H1 (cell line): ENCODE data around the gene WRAP73. TPM values are rescaled to one million over a fixed set of nuclear protein-coding genes. Genes with fewer than 3 reads are reported as not detected.

Experiments used
- ASH2L ChIP-seq: fragments of 200-600, 300-600 bp; sonication (generic); IDR thresholded peaks from one replicate; pipeline ENCODE4 v1.7.1; 2017; ENCODE audit warnings: low read length
- BRCA1 ChIP-seq: IDR thresholded peaks from 2 replicates; pipeline ENCODE4 v1.6.1; 2012; ENCODE audit warnings: low read depth, low read length, improper control_type of control experiment
- CBX8 ChIP-seq: fragments of 300-800, 300-1000 bp; sonication (generic); IDR thresholded peaks from 2 replicates; pipeline ENCODE4 v1.7.1; 2016; ENCODE audit warnings: low read depth, low read length, borderline replicate concordance
- CREB1 ChIP-seq: IDR thresholded peaks from 2 replicates; pipeline ENCODE4 v1.6.1; 2012; ENCODE audit warnings: inconsistent platforms
- EGR1 ChIP-seq: IDR thresholded peaks from 2 replicates; pipeline ENCODE4 v1.6.1; 2011; ENCODE audit warnings: low read depth, low read length, borderline replicate concordance
- EZH2 ChIP-seq: fragments of 200-600 bp; sonication (generic); IDR thresholded peaks from 2 replicates; pipeline ENCODE4 v1.7.1; 2012; ENCODE audit warnings: low read depth, mild to moderate bottlenecking, moderate library complexity, low read length, inconsistent platforms; ENCODE audit not compliant: severe bottlenecking
- FOSL1 ChIP-seq: IDR thresholded peaks from 2 replicates; pipeline ENCODE4 v1.6.1; 2011; ENCODE audit warnings: mild to moderate bottlenecking, low read depth, low read length, moderate library complexity; ENCODE audit not compliant: insufficient read depth
- KDM4A ChIP-seq: IDR thresholded peaks from one replicate; pipeline ENCODE4 v1.7.1; 2012; ENCODE audit warnings: low read depth, mild to moderate bottlenecking, moderate library complexity, low read length, inconsistent platforms; ENCODE audit not compliant: severe bottlenecking
- NRF1 ChIP-seq: IDR thresholded peaks from 2 replicates; pipeline ENCODE4 v1.6.1; 2011; ENCODE audit warnings: mild to moderate bottlenecking, low read depth, low read length, improper control_type of control experiment
- POU5F1 ChIP-seq: IDR thresholded peaks from 2 replicates; pipeline ENCODE4 v1.6.1; 2011; ENCODE audit warnings: low read depth, mild to moderate bottlenecking, low read length, moderate library complexity
- SAP30 ChIP-seq: fragments of 300-600 bp; sonication (generic); IDR thresholded peaks from 2 replicates; pipeline ENCODE4 v1.7.1; 2012; ENCODE audit warnings: low read length, moderate library complexity, mild to moderate bottlenecking, inconsistent platforms; ENCODE audit not compliant: insufficient read depth, insufficient replicate concordance
- TAF7 ChIP-seq: optimal IDR thresholded peaks from 2 replicates; pipeline ENCODE3; 2011; ENCODE audit warnings: low read depth, mild to moderate bottlenecking, inconsistent platforms, low read length, moderate library complexity, borderline replicate concordance
- polyA plus RNA-seq, 7 experiments: library from polyadenylated mRNA; depleted of rRNA in 3 of 7; stranded (reverse) in 5 of 7; unstranded in 2 of 7; fragments of >200 nt in 5 of 7; fragments of 200-250 nt in 2 of 7; gene quantifications; 1 replicate in 5 of 7; 2 replicates in 1 of 7; 4 replicates in 1 of 7; pipeline versions ENCODE4 v1.2.1 to v1.2.3, GENCODE V29; 2011 to 2013; ENCODE audit warnings: missing spikeins in 2 of 7, mixed read lengths in 2 of 7
- total RNA-seq: library from RNA; stranded (reverse); fragmentation: NEBNext Ultra II Directional; extraction: Animal tissue kit (Norgen Biotek cat#: 25700); gene quantifications from 2 replicates; pipeline ENCODE4 v1.2.1, GENCODE V29; 2021
- TF ChIP-seq, protein P1 (sequence below): IDR thresholded peaks from 2 replicates; pipeline ENCODE4 v1.6.1; 2012; ENCODE audit warnings: inconsistent platforms

WRAP73 gene
- total and polyA plus RNA-seq, 2 of the 8 experiments (the other 6 are each of a cell fraction or from before 2014, with no cell fraction given), result 30.3 to 50.7 TPM

DNA sequence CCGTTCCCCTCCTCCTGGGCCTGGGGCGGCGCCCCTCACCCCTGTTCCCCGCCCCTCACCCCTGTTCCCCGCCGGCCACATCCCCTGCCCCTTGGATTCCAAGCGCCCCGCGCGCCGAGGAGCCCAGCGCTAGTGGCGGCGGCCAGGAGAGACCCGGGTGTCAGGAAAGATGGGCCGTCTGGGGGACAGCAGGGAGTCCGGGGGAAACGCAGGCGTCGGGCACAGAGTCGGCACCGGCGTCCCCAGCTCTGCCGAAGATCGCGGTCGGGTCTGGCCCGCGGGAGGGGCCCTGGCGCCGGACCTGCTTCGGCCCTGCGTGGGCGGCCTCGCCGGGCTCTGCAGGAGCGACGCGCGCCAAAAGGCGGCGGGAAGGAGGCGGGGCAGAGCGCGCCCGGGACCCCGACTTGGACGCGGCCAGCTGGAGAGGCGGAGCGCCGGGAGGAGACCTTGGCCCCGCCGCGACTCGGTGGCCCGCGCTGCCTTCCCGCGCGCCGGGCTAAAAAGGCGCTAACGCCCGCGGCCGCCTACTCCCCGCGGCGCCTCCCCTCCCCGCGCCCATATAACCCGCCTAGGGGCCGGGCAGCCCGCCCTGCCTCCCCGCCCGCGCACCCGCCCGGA lies 2.1 kb upstream of the WRAP73 start, which contains the start of gene TP73 (continued):
- TF ChIP-seq FOSL1 (no peak), KDM4A (no peak), POU5F1 (no peak), BRCA1 (no peak), EGR1 (peak; percentile 88), CREB1 (no peak), SAP30 (no peak), CBX8 (no peak), ASH2L (peak; percentile 5), EZH2 (no peak), NRF1 (no peak), TAF7 (no peak)
- TF ChIP-seq, protein P1, sequence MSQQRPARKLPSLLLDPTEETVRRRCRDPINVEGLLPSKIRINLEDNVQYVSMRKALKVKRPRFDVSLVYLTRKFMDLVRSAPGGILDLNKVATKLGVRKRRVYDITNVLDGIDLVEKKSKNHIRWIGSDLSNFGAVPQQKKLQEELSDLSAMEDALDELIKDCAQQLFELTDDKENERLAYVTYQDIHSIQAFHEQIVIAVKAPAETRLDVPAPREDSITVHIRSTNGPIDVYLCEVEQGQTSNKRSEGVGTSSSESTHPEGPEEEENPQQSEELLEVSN, result no peak
